HG03196 (cell line): Measurements from ENCODE around the gene NHSL2.
A peak's percentile ranks its signal among the peaks of the same experiment; 100 is the strongest.

Experiments
- ATAC-seq: cut with Tn5 transposase; IDR thresholded peaks from one replicate; pipeline ENCODE4 v1.9.1; 2021; ENCODE audit not compliant: unreplicated experiment

The NHSL2 gene

DNA sequence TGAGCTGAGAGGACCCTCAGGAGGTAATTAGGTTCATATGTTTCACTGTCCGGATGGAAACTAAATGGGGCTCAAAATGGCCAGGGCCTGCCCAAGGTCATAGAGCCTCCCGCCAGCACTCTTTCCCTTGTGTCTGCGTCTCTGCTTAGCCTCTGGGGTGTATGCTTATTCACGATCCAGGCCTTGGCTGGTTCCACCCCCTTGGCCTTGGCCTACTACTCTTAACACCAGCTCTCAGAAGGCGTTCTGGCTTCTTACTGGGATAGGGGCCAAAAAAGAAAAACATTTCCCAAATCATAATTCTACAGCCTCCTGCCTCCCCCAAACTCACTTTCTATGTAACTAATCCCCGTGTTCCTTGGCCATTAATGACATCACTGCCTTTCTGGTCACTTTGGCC is 152.3 kb downstream of the NHSL2 start:
- ATAC-seq: no peak

DNA sequence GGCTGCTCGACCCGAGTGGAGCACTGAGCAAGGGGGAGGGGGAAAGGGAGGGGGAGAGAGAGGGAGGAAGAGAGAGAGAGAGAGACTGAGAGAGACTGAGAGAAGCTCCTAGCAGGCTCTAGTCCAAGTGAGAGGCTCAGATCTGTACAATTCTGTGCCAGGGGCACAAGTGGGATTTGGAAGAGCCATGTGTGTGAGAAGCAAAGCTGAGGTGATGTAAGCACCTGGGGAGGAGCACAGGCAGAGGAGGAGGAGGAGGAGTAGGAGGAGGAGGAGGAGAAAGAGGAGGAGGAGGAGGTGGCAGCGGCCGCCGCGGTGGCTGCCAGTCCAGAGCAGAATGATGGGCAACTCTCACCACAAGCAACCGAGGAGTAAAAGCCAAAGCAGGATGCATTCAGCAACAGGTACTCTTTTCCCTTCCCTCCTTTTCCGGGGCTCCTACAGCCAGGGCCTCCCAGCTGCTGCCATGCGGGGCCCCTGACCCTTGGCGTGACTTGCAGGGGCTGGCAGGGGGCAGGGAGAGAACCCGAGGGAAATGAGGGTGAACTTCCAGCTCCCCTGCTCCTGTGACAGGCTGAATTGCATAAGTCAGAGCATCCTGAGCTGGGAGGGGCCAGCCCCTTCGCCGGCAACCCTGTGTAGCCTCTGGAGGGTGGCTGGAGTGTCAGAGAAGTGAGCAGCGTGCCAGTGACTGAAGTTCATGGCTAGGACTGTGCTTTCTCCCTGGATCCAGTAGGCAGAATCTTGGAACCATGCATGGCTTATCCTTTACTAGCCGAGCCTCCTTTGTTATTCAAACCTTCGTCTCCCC is 158.9 kb downstream of the NHSL2 start:
- ATAC-seq: no peak

DNA sequence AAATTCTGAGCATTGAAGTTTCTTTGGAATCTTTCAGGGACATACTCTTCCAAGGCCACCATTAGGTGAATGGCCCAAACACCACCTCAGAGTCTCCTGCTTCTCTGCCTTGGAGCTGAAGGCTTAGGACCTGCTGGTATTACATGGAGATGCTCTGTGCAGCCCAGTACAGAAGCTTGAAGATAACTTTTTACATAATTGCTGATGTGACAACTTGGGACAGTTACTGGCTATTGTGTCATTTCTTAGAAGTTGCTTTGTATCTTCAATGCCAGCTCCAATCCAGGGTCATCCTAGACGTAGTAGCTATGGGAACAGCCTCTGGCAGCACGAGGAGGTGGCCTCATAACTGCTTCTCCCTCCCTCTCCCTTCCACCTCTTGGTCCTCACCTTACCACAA is 160.6 kb downstream of the NHSL2 start:
- no peak for ATAC-seq

DNA sequence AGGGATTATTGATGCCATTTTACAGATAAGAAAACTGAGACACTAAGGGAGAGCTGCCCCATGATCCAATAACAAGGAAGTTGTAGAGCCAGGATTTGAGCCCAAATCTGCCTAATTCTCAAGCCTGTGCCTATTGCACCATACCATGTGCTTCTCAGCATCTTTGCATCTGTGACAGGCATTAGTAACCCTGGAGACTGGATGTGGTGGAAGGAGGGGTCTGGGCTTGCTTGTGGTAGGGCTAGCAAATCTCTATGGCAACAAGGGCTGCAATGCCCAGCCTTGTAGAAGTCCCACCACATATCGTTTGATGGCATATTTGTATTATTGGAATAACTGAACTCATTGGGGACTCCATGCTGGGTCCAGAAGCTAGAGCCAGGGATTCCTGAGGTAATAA is 163.0 kb downstream of the NHSL2 start:
- no peak for ATAC-seq

DNA sequence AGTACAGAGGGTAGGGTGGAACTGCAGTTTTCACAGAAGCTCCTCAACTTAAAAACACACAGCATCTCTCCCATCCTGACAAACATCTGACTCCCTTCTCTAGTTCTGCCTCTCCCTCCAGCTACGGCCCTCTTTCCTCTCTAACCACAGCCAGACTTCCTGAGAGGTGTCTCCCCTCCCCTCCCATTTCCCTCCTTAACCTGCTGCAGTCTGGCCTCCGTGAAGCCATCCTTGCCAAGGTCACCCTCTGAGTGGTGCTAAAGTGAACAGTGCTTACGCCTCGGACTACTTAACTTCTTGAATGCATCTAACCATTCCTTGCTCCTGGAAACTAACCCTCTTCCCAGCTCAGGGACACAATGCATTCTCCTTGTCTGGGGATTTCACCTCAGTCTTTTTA is 167.8 kb downstream of the NHSL2 start:
- no peak for ATAC-seq

DNA sequence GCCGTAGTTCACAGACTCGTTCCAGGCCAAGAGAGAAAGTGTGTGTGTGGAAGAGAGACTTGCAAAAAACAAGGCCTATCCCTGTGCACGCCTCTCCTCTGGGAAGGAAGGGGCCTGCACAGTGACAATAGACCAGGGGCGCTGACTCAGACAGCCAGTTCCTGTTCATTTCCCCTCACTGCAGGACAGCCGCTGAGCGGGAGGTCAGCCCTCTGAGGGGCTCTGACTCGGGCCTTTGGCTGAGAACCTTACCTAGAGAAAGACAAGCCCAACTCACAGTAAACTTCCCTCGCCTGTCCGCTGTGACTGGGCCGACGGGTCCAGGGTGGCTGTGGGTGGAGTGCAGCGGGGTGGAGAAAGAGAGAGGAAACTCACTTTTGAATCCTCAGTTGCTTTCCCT is 169.0 kb downstream of the NHSL2 start:
- ATAC-seq: no peak

DNA sequence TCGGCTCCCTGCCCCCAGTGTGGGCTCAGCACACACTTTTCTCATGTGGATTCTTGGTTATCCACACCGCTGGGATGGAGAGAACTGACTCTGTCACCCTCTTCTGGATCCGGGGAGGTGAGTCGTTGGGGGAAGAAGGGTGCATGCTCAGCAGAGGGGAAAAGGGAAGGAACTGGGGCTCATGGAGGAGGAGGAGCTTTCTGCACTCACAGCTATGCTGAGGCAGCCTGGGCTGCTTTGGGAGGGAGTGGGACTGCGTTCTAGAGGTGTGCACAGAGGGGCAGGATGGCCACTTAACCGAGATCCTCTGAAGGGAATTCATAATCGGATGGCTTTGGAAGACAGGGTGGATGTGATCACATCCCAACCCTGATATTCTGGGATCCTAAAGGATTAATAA is 169.5 kb downstream of the NHSL2 start:
- no peak for ATAC-seq

DNA sequence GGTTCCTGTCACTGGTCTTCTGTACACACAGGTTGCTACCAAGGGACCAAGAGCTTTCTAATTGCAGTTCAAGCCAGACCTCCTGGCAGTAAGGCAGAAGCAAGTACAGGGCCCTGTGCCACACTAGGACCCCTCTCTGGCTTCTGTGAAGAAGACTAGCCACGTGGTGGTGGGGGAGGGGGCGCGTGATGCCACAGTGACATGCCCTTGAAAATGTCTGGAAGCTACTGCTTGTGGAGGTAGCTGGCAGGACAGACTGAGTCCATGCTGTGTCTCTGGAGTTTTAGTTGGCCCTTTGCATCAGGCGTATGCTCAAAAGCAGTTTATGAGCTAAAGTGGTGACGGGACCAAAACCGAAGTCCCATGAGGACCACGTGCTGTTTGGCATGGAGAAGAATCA is 170.2 kb downstream of the NHSL2 start:
- ATAC-seq: no peak

DNA sequence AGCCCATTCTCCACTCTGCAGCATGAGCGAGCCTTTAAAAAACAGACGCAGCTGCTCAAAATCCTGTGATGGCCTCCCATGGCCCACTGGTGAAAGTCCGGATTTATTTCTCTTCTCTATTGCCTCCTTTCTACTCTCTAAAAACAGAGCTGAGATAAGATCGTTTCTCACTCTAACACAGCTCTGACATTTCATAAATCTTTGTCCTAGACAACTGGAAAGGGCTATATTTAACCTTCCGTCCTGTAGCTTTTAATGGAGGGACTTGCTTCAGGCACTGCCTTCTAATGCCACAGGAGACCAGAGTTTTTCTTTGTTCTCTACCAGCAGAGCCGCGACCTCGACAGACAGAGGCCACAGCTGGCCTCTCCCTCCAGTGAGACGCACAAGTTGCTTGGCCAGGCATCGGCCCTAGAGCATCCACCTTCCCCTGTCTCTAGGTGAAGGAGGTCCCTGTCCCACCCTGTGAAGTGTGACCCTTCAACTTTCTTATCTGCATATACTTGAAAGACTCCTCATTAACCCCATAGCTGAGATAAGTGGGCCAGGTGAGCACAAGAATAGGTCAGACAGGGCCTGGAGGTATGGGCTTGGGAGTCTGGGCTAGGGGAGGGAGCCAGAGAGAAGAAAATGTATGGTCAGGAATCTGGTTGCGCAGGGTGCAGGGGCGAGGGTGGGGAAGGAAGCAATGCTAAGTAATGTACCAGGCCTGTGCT is 171.1 kb downstream of the NHSL2 start:
- ATAC-seq: no peak

DNA sequence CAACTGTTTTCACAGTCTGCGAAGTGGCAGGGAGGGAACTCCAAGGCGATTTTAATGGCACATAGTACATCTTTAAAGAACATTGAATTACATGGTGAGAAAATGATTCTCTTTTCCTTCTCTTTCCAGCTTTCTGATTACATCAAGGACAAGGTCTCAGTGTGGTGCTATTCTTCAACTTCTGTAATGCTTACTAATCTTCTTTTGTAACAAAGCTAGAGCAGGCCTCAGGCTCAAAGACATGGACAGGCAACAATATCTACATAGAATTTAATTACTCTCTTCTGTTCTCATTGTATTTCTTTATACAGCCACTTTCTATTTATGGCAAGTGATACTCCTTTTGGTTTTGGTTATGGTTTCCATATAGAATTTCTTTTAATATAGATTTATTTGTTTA is 172.6 kb downstream of the NHSL2 start:
- no peak for ATAC-seq

DNA sequence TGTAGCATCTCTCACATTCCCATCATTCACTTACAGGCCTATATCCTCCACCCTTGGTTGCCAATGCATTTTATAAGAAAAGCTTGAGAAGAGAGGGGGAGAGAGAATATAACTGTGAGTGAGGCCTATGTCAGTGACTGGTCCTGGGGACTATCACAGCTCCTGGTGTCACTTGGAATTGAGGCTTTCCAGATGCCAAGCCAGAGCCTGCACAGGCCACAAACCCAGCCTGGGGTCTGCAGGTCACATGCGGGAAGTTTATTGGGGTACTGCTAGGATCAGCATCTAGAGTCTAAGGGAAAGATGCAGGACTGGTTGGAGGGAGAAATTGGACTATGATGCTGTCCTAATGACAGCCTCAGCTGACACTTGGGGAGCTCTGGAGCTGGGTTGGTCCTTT is 173.5 kb downstream of the NHSL2 start:
- ATAC-seq: no peak

DNA sequence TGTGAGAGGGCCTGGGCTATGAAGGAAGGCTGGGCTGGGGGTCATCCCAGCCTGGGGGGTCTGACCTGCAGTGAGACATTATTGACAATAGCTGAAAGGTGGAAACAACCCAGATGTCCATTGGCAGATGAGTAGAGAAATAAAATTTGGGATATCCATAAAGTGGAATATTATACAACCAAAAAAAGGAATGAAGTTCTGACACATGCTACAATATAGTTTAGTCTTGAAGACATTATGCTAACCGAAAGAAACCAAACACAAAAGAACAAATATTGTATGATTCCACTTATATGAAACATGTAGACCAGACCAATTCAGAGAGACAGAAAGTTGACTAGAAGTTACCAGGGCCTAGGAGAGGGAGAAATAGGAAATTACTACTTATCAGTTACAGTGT is 176.3 kb downstream of the NHSL2 start:
- no peak for ATAC-seq

DNA sequence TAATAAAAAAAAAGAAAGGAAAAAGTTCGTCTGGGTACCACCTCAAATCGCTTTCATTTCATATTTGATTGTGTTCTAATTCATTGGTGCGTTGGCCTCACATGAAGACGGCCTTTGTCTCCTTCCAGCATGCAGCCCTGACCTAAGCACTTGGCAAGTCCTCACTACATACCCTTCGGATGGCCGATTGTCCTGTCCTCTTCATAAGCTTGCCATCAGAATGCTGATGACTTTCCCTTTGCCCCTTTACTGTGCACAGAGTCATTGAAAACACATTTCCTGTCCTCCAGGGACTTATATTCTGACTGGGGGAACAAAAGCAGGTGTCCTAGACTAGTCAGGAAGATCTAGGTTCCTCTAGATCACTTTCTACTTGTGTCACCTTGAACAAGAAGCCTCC is 178.1 kb downstream of the NHSL2 start:
- ATAC-seq: no peak

DNA sequence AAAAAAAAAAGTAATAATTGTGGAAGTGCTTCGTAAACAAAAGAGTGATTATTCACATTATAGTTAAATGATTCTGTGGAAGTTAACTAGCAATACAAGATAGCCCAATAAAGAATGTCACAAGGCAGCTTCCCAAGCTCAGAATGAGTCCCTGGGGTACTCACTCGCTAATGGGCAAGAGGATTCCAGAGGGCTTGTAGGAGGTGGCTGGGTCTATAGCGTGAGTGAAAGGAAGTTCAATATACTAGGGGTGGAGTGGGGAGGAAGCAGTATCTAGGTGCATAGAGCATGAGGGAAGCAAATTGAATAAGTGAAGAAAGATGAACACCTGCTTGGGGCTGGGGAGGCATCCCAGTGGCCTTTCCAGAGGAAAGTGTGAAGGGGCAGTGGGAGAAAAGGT is 178.6 kb downstream of the NHSL2 start:
- no peak for ATAC-seq

DNA sequence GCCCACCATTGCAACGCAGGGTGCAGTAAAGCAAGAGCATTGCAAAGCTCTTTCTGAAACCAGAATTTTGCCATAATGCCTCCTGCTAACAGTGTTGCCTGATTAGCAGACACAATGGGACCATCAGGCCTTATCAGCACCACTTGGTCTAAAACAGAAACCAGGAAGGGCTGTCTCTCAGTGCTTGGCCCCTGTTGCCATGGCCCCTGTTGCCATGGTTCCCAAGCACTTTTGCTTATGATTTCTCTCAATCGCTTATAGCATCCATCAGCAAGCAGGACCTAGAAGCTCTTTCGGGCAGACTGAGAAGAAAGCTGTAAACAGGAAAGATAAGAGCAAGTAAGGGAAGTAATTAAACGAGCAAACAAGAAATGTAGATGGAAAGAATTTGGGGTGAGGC is 184.2 kb downstream of the NHSL2 start:
- no peak for ATAC-seq

DNA sequence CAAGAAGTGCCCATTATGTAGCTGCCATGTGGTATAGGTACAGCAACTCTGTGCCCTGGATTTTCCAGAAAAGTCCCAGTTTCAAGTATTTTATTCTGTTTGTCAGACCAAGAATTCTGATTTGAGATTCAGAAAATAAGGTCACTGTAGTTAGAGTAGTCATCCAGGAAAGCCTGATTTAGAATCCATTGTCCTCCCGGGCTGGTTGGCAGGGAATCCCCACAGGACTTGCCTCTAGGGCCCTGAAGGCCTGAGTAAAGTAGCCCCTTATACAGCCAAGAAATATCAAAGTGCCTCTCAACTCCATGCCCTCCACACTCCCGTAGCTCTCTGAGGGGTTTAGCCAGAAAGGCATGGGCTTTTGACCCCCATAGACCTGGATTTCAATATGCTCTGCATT is 184.7 kb downstream of the NHSL2 start:
- ATAC-seq: no peak

DNA sequence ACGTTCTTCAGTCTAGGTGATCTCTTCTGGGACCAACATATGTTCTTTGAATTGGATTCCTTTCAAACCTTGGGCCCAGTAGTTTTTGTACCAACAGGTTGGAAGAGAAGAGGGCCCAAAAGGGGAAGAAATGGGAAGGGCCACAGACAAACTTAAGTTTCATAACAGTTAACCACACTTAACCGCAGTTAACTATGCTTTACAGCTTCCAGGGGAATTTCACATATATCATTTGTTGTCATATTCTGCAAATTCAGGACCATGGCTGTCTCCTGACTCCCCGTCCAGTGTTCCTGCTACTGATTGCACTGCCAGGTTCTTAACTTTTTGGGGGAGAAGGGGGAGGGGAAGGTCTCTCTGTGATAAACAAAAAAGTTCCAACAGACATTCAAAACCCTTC is 186.5 kb downstream of the NHSL2 start:
- ATAC-seq: no peak

DNA sequence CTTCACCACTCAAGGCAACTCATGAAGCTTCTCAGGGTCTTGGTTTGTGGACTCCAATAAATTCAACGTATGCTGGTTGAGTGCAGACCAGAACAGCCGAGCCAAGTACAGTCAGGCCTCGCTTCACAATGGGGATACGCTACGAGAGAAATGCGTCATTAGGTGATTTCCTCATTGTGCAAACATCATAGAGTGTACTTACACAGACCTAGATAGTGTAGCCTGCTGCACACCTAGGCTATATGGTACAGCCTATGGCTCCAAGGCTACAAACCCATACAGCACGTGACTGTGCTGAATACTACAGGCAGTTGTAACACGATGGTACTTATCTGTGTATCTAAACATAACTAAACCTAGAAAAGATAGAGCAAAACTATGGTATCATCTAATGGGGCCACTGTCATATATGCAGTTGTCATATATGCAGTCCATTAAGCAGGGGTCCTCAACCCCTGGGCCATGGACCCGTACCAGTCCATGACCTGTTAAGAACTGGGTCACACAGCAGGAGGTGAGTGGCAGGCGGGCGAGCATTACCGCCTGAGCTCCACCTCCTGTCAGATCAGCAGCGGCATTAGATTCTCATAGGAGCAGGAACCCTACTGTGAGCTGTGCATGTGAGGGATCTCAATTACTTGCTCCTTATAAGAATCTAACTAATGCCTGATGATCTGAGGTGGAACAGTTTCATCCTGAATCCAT is 189.6 kb downstream of the NHSL2 start:
- ATAC-seq: no peak

DNA sequence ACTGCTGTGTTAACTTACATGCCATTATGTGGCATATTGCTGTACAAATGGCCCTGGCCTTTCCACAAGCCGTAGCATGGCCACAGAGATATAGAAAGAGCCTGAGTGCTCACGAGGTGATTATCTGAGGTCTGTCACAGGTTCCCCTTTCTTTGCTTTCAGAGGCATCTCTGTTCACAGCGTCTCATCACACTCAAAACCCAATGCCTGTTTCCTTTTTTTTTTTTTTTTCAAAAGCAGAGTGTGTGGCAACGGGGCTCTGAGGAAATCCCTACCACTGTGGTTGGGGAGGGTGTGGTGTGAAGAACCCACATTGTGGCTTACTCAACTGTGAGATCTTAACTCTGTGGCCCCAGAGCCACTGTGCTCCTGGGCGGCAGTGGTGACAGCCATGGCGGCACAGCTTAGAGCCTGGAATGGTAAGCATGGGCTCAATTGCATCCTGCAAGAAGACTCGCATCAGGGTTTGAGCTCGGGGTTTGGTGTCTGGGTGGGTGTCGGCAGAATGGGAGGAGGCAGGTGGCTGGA is 190.2 kb downstream of the NHSL2 start:
- ATAC-seq: peak; percentile 82

DNA sequence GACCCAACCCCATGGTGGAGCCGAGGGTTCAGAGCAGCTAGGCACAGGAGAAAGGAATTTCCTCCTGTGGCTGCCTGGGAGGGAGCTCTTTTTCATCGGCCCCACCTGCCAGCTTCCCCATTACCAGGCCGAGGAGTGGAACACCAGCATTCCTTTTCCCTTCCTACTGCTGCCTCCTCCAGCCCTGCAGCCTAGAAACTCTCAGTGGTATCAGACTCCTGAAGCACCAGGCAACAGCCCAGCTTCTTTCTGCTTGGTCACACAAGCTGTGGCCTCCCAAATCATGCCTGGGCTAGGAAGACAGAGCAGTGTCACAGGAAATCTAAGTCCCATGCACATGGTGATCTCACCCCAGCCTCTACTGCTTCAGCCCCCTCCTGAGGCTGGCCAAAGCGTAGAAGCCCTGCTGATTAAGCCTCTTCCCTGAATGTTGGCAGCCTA is 191.0 kb downstream of the NHSL2 start:
- no peak for ATAC-seq

DNA sequence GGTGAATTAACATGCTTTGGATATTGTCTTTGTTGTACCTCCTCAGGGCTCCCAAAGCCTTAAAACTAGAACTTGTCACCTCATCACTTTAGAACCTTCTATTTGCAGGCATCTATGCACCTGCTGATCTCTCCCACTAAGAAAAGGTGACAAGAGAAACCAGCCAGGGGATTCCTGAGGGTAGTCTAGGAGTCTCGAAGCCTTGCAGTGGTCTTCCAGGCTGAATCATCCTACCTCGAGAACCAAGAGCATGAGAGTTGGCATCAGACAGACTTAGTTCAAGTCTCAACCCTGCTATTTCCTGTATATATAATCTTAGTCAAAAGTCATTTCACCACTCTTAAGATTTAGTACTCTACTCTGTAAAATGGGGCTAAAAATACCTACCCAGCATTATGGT is 191.5 kb downstream of the NHSL2 start:
- no peak for ATAC-seq

DNA sequence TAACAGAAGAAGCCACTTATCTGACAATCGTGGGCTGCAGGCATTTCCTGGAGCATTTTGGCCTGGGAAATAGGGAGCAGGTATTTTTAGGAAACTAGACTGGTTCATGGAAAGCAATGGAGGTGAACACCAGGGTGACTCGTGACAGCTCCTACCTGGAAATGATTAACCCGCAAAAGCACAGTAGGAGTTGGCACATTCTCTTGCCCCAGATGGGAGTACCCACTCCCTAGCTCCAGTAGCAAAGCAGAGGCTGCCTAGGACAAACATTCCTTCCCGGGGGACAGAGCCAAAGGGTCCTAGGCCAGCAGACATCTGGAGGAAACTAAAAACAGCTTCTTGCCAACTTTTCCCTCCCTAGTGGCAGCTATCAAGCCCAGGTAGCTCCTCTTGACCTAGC is 192.1 kb downstream of the NHSL2 start:
- no peak for ATAC-seq
